Activated CD4-positive, alpha-beta memory T cell treated with anti-CD3 and anti-CD28 coated beads for 36 hours (primary cell): Measurements from ENCODE around the gene TEFM. TPM values are rescaled to one million over a fixed set of nuclear protein-coding genes. Genes with fewer than 3 reads are reported as not detected.
"Not testable (repeated sequence)": the region's sequence is repeated elsewhere in the genome, so short reads cannot be mapped to it uniquely, and the experiment has no call there.

ENCODE experiments used
- CTCF ChIA-PET: fragments of 350-600 bp; sonication (Branson Sonifier 250); formaldehyde crosslinking; loops from one replicate; lab custom pipeline; 2021; ENCODE audit warnings: antibody characterized with exemption, inconsistent platforms; lab: Charles Lee
- POLR2A ChIA-PET: fragments of 350-600 bp; sonication (Branson Sonifier 250); formaldehyde crosslinking; loops from one replicate; lab custom pipeline; 2021; ENCODE audit warnings: antibody characterized with exemption; lab: Charles Lee
- DNase-seq: peaks from one replicate; pipeline ENCODE4 v3.0.0-alpha.2; 2020
- H3K27ac Mint-ChIP-seq: one replicate; pipeline ENCODE4 v1.8.0; 2021; ENCODE audit warnings: mixed read lengths
- H3K27me3 Mint-ChIP-seq: one replicate; pipeline ENCODE4 v1.8.0; 2021; ENCODE audit warnings: mixed read lengths
- H3K36me3 Mint-ChIP-seq: one replicate; pipeline ENCODE4 v1.8.0; 2021; ENCODE audit warnings: mixed read lengths
- H3K4me1 Mint-ChIP-seq: one replicate; pipeline ENCODE4 v1.8.0; 2021; ENCODE audit warnings: low read depth, mixed read lengths
- H3K4me3 Mint-ChIP-seq: one replicate; pipeline ENCODE4 v1.8.0; 2021; ENCODE audit warnings: mild to moderate bottlenecking, mixed read lengths
- H3K9me3 Mint-ChIP-seq: one replicate; pipeline ENCODE4 v1.8.0; 2021; ENCODE audit warnings: mixed read lengths
- intact Hi-C: fragments of 100-400 bp; cut with micrococcal nuclease; formaldehyde crosslinking; loops from one replicate; pipeline ENCODE4 v1.15.1; 2023
- total RNA-seq, 2 experiments: library from RNA; stranded (reverse); gene quantifications; one replicate each; pipeline ENCODE4 v1.2.3, GENCODE V29; 2021

The TEFM gene
- total RNA-seq, 2 experiments from 2014 or later = 9.7 to 11.4 TPM

- H3K36me3 Mint-ChIP-seq = no peaks in the 10 kb centered on the region
- H3K4me3 Mint-ChIP-seq = no peak overlapping the region
- H3K27me3 Mint-ChIP-seq = peaks cover 14% of the 10 kb centered on the region
- H3K27ac Mint-ChIP-seq = no peak overlapping the region
- intact Hi-C loops = no loop called here
- no peak for DNase-seq
- POLR2A ChIA-PET = no interaction called here
- CTCF ChIA-PET = interaction anchor here (0.6 kb wide), 1 partner anchor 802 kb away, joined by 3 read pairs; no protein-coding TSS in a partner anchor
- H3K9me3 Mint-ChIP-seq = no peaks in the 10 kb centered on the region
- no peaks in the 10 kb centered on the region for H3K4me1 Mint-ChIP-seq
These were observed 24.5 kb upstream of the TEFM start for GRCh38 chr17:30930495-30930894.

- DNase-seq, H3K9me3 Mint-ChIP-seq, POLR2A ChIA-PET, H3K4me1 Mint-ChIP-seq, intact Hi-C loops, H3K27ac Mint-ChIP-seq, H3K36me3 Mint-ChIP-seq, H3K4me3 Mint-ChIP-seq: not testable (repeated sequence)
- CTCF ChIA-PET = interaction anchor here (0.6 kb wide), 1 partner anchor 802 kb away, joined by 3 read pairs; no protein-coding TSS in a partner anchor
- peaks cover 14% of the 10 kb centered on the region for H3K27me3 Mint-ChIP-seq
These were observed 23.8 kb upstream of the TEFM start for GRCh38 chr17:30929861-30930260.

- POLR2A ChIA-PET = no interaction called here
- H3K36me3 Mint-ChIP-seq = no peaks in the 10 kb centered on the region
- no peak overlapping the region for H3K27ac Mint-ChIP-seq
- CTCF ChIA-PET = no interaction called here
- no peaks in the 10 kb centered on the region for H3K9me3 Mint-ChIP-seq
- no peaks in the 10 kb centered on the region for H3K4me1 Mint-ChIP-seq
- DNase-seq = no peak
- intact Hi-C loops = no loop called here
- peaks cover 18% of the 10 kb centered on the region for H3K27me3 Mint-ChIP-seq
- H3K4me3 Mint-ChIP-seq = no peak overlapping the region
These were observed 23.1 kb upstream of the TEFM start for GRCh38 chr17:30929081-30929633.

GRCh38 chr17:30928584-30928983 lies 22.5 kb upstream of the TEFM start:
- Mint-ChIP-seq H3K4me1 (no peaks in the 10 kb centered on the region), H3K9me3 (no peaks in the 10 kb centered on the region), H3K27ac (no peak overlapping the region), H3K36me3 (no peaks in the 10 kb centered on the region), H3K27me3 (peaks cover 19% of the 10 kb centered on the region), H3K4me3 (no peak overlapping the region)
- DNase-seq = no peak
- intact Hi-C loops = no loop called here
- ChIA-PET CTCF (no interaction called here), POLR2A (no interaction called here)

GRCh38 chr17:30927756-30928155 lies 21.7 kb upstream of the TEFM start:
- Mint-ChIP-seq H3K9me3 (no peaks in the 10 kb centered on the region), H3K4me3 (no peak overlapping the region), H3K4me1 (peaks cover 2% of the 10 kb centered on the region), H3K27ac (no peak overlapping the region), H3K36me3 (no peaks in the 10 kb centered on the region), H3K27me3 (peaks cover 24% of the 10 kb centered on the region)
- intact Hi-C loops = no loop called here
- no peak for DNase-seq
- CTCF ChIA-PET = no interaction called here
- POLR2A ChIA-PET = no interaction called here

- Mint-ChIP-seq H3K9me3 (no peaks in the 10 kb centered on the region), H3K27me3 (peaks cover 30% of the 10 kb centered on the region), H3K4me3 (no peak overlapping the region), H3K36me3 (no peaks in the 10 kb centered on the region), H3K4me1 (peaks cover 7% of the 10 kb centered on the region), H3K27ac (no peak overlapping the region)
- ChIA-PET CTCF (no interaction called here), POLR2A (no interaction called here)
- intact Hi-C loops = no loop called here
- DNase-seq = no peak
These were observed 20.5 kb upstream of the TEFM start for GRCh38 chr17:30926516-30926915.

- CTCF ChIA-PET = no interaction called here
- peaks cover 46% of the 10 kb centered on the region for H3K27me3 Mint-ChIP-seq
- no peak overlapping the region for H3K4me3 Mint-ChIP-seq
- H3K9me3 Mint-ChIP-seq = no peaks in the 10 kb centered on the region
- no peak for DNase-seq
- no peaks in the 10 kb centered on the region for H3K36me3 Mint-ChIP-seq
- peaks cover 11% of the 10 kb centered on the region for H3K4me1 Mint-ChIP-seq
- intact Hi-C loops = no loop called here
- H3K27ac Mint-ChIP-seq = no peak overlapping the region
- POLR2A ChIA-PET = no interaction called here
These were observed 18.3 kb upstream of the TEFM start for GRCh38 chr17:30924341-30924740.

GRCh38 chr17:30922235-30923030 lies 16.4 kb upstream of the TEFM start:
- H3K4me3 Mint-ChIP-seq = peak overlapping the region; percentile 49
- no peak overlapping the region for H3K27ac Mint-ChIP-seq
- H3K27me3 Mint-ChIP-seq = peaks cover 44% of the 10 kb centered on the region
- intact Hi-C loops = no loop called here
- H3K36me3 Mint-ChIP-seq = no peaks in the 10 kb centered on the region
- CTCF ChIA-PET = no interaction called here
- no peak for DNase-seq
- POLR2A ChIA-PET = interaction anchor here (0.5 kb wide), 1 partner anchor 84 kb away, joined by 3 read pairs; no protein-coding TSS in a partner anchor
- no peaks in the 10 kb centered on the region for H3K9me3 Mint-ChIP-seq
- H3K4me1 Mint-ChIP-seq = peaks cover 11% of the 10 kb centered on the region

GRCh38 chr17:30921544-30922196 lies 15.6 kb upstream of the TEFM start, which contains the start of gene ADAP2:
Gene ADAP2 (plus strand): TSS chr17:30921945. CDS start chr17:30922015, 70 bp downstream.
- intact Hi-C loops = no loop called here
- H3K27ac Mint-ChIP-seq = no peak within 1 kb of the TSS
- ChIA-PET POLR2A (interaction anchor here (0.5 kb wide), 1 partner anchor 84 kb away, joined by 3 read pairs; no protein-coding TSS in a partner anchor), CTCF (no interaction called here)
- no peaks in the 10 kb centered on the region for H3K9me3 Mint-ChIP-seq
- H3K27me3 Mint-ChIP-seq = peaks cover 38% of the 10 kb centered on the region
- H3K4me3 Mint-ChIP-seq = peak within 1 kb of the TSS; percentile 49
- DNase-seq = no peak
- H3K4me1 Mint-ChIP-seq = peaks cover 11% of the 10 kb centered on the region
- H3K36me3 Mint-ChIP-seq = no peaks in the 10 kb centered on the region

GRCh38 chr17:30920683-30921543 lies 14.9 kb upstream of the TEFM start:
- no peak overlapping the region for H3K27ac Mint-ChIP-seq
- no peak overlapping the region for H3K4me3 Mint-ChIP-seq
- CTCF ChIA-PET = no interaction called here
- H3K9me3 Mint-ChIP-seq = no peaks in the 10 kb centered on the region
- peaks cover 11% of the 10 kb centered on the region for H3K4me1 Mint-ChIP-seq
- DNase-seq = no peak
- H3K36me3 Mint-ChIP-seq = no peaks in the 10 kb centered on the region
- H3K27me3 Mint-ChIP-seq = peaks cover 32% of the 10 kb centered on the region
- POLR2A ChIA-PET = interaction anchor here (0.5 kb wide), 1 partner anchor 18 kb away, joined by 4 read pairs; no protein-coding TSS in a partner anchor
- intact Hi-C loops = no loop called here

GRCh38 chr17:30920282-30920681 lies 14.2 kb upstream of the TEFM start:
- Mint-ChIP-seq H3K4me3 (no peak overlapping the region), H3K9me3 (no peaks in the 10 kb centered on the region), H3K27ac (no peak overlapping the region), H3K36me3 (no peaks in the 10 kb centered on the region), H3K27me3 (peaks cover 32% of the 10 kb centered on the region), H3K4me1 (peaks cover 11% of the 10 kb centered on the region)
- ChIA-PET POLR2A (no interaction called here), CTCF (no interaction called here)
- no peak for DNase-seq
- intact Hi-C loops = no loop called here
